ENCODE data around the gene ZC3H18.
A peak's percentile ranks its signal among the peaks of the same experiment; 100 is the strongest.

Gene ZC3H18

GRCh38 chr16:88558457-88559442 is 11.5 kb upstream of the ZC3H18 start:
- H3K4me3 ChIP-seq (ENCODE audit: low read depth, low read length) = no peak overlapping the region
- TF ChIP-seq POLR2A (IDR thresholded peaks at IDR 0.05; ENCODE audit: extremely low read depth, insufficient read length) (no peak), MAX (IDR thresholded peaks at IDR 0.05; ENCODE audit: low read depth, low read length) (no peak), CTCF (IDR thresholded peaks at IDR 0.05; ENCODE audit: low read depth, low read length) (peak; percentile 51)
- DNase-seq (ENCODE audit: low read depth) = peak; percentile 75

GRCh38 chr16:88560714-88561484 is 9.3 kb upstream of the ZC3H18 start:
- peak; percentile 64 for DNase-seq (ENCODE audit: low read depth)
- TF ChIP-seq MAX (IDR thresholded peaks at IDR 0.05; ENCODE audit: low read depth, low read length) = peak; percentile 86
- no peak for TF ChIP-seq POLR2A (IDR thresholded peaks at IDR 0.05; ENCODE audit: extremely low read depth, insufficient read length)
- no peak overlapping the region for H3K4me3 ChIP-seq (ENCODE audit: low read depth, low read length)

- H3K4me3 ChIP-seq (ENCODE audit: low read depth, low read length) = no peak overlapping the region
- peak; percentile 56 for DNase-seq (ENCODE audit: low read depth)
- TF ChIP-seq CTCF (IDR thresholded peaks at IDR 0.05; ENCODE audit: low read depth, low read length) = peak; percentile 61
- no peak for TF ChIP-seq MYC (IDR thresholded peaks at IDR 0.05; ENCODE audit: low read depth, low read length)
Observed at GRCh38 chr16:88561485-88562359, 8.5 kb upstream of the ZC3H18 start.

GRCh38 chr16:88566158-88566557 is 4.0 kb upstream of the ZC3H18 start:
- no peak for TF ChIP-seq POLR2A (IDR thresholded peaks at IDR 0.05; ENCODE audit: extremely low read depth, insufficient read length)
- TF ChIP-seq CTCF (IDR thresholded peaks at IDR 0.05; ENCODE audit: low read depth, low read length) = no peak
- no peak for TF ChIP-seq MAX (IDR thresholded peaks at IDR 0.05; ENCODE audit: low read depth, low read length)
- TF ChIP-seq MYC (IDR thresholded peaks at IDR 0.05; ENCODE audit: low read depth, low read length) = no peak
- peak; percentile 39 for DNase-seq (ENCODE audit: low read depth)
- H3K4me3 ChIP-seq (ENCODE audit: low read depth, low read length) = no peak overlapping the region

- peak overlapping the region; percentile 79 for H3K4me3 ChIP-seq (ENCODE audit: low read depth, low read length)
- no peak for TF ChIP-seq POLR2A (IDR thresholded peaks at IDR 0.05; ENCODE audit: extremely low read depth, insufficient read length)
- TF ChIP-seq MAX (IDR thresholded peaks at IDR 0.05; ENCODE audit: low read depth, low read length) = no peak
- no peak for TF ChIP-seq MYC (IDR thresholded peaks at IDR 0.05; ENCODE audit: low read depth, low read length)
- TF ChIP-seq CTCF (IDR thresholded peaks at IDR 0.05; ENCODE audit: low read depth, low read length) = no peak
- no peak for DNase-seq (ENCODE audit: low read depth)
Observed at GRCh38 chr16:88568710-88569613, 1.2 kb upstream of the ZC3H18 start.

Data from NB4 (cell line).